HCT116 (cell line): Measurements from ENCODE around the gene FOXK2. TPM values are rescaled to one million over a fixed set of nuclear protein-coding genes. Genes with fewer than 3 reads are reported as not detected.

ENCODE experiments used
- CBX3 ChIP-seq: IDR thresholded peaks from 2 replicates; pipeline ENCODE4 v1.6.1; 2012; ENCODE audit warnings: low read depth
- EGR1 ChIP-seq: IDR thresholded peaks from 2 replicates; pipeline ENCODE4 v1.6.1; 2012; ENCODE audit warnings: low read depth
- EZH2 ChIP-seq: fragments of 200-600 bp; sonication (generic); IDR thresholded peaks from 2 replicates; pipeline ENCODE4 v1.6.1; 2017; ENCODE audit warnings: antibody characterized with exemption, mixed run types
- EZH2phosphoT487 ChIP-seq: fragments of 200-600 bp; IDR thresholded peaks from 2 replicates; pipeline ENCODE4 v1.6.1; 2018; ENCODE audit warnings: antibody characterized with exemption, borderline replicate concordance
- FOSL1 ChIP-seq: IDR thresholded peaks from 2 replicates; pipeline ENCODE4 v1.6.1; 2012; ENCODE audit warnings: low read depth
- SIN3A ChIP-seq: IDR thresholded peaks from 2 replicates; pipeline ENCODE4 v1.6.1; 2012; ENCODE audit warnings: low read depth
- SP1 ChIP-seq: IDR thresholded peaks from 2 replicates; pipeline ENCODE4 v1.6.1; 2012; ENCODE audit warnings: low read depth
- SRF ChIP-seq: IDR thresholded peaks from 2 replicates; pipeline ENCODE4 v1.6.1; 2012; ENCODE audit warnings: low read depth
- ZNF274 ChIP-seq: fragments of 200-500 bp; sonication (Bioruptor generic); IDR thresholded peaks from 2 replicates; pipeline ENCODE4 v1.6.1; 2014; ENCODE audit warnings: mild to moderate bottlenecking, low read depth, low read length, inconsistent platforms
- total RNA-seq: library from RNA; stranded (reverse); gene quantifications from one replicate; pipeline ENCODE4 v1.2.1, GENCODE V29; 2021; ENCODE audit not compliant: unreplicated experiment
- TF ChIP-seq, protein P1 (sequence below): IDR thresholded peaks from 2 replicates; pipeline ENCODE4 v1.6.1; 2011; ENCODE audit warnings: mild to moderate bottlenecking, low read length, moderate library complexity; ENCODE audit not compliant: insufficient replicate concordance; ENCODE audit errors: extremely low read depth
- TF ChIP-seq, protein P2 (sequence below), 3 experiments: fragments of 200-600 bp in 1 of 3; sonication (generic) in 1 of 3; IDR thresholded peaks in 2 of 3; conservative IDR thresholded peaks in 1 of 3; 2 replicates each; pipeline ENCODE4 v1.5.1; 2012 to 2017; ENCODE audit warnings: low read depth in 2 of 3, low read length in 2 of 3, antibody characterized with exemption in 1 of 3, borderline replicate concordance in 1 of 3, control low read depth in 1 of 3, mild to moderate bottlenecking in 1 of 3, mixed read lengths in 1 of 3, mixed run types in 1 of 3, moderate library complexity in 1 of 3; ENCODE audit not compliant: insufficient read depth in 1 of 3

FOXK2 gene
- total RNA-seq, 1 experiment from 2014 or later: 122 TPM

DNA sequence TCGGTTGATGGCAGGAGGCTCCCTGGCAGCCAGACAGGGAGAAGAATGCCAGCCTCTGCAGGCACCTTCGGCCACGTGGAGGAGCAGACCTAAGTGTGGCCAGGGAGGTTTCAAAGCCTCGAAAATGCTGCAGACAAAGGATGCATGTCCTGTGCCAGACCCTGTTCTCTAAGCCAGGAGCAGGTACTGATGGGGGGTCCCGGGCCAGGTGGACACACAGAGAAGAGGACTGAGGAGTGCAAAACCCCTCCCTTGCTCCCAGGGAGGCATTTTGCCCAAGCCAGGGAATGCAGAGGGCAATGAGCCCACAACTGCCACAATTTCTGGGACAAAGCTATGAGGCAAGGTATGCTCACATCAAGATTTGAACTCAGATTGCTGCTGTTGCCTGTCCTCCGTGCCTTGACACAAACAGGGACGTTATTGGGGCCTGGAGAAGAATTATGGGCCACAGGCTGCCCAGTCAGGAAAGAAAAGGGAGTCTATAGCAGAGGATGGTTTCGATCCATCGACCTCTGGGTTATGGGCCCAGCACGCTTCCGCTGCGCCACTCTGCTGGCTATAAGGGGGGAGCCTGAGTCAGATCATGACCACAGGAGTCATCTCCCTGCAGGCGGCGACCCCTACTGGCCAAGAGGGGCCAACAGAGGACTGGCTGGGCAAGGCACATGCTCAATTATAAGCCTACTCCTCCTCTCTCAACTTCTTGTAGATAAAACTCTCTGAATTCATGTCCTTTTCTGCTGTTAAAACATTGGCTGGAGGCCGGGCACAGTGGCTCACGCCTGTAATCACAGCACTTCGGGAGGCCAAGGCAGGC is 25.1 kb upstream of the FOXK2 start (continued):
- TF ChIP-seq SP1 (peak; percentile 55), CBX3 (peak; percentile 99), FOSL1 (no peak), EZH2phosphoT487 (no peak), SRF (no peak; the same call in 1 of the 2 replicates), ZNF274 (no peak), EGR1 (no peak), EZH2 (no peak), SIN3A (no peak)
- TF ChIP-seq, protein P1, sequence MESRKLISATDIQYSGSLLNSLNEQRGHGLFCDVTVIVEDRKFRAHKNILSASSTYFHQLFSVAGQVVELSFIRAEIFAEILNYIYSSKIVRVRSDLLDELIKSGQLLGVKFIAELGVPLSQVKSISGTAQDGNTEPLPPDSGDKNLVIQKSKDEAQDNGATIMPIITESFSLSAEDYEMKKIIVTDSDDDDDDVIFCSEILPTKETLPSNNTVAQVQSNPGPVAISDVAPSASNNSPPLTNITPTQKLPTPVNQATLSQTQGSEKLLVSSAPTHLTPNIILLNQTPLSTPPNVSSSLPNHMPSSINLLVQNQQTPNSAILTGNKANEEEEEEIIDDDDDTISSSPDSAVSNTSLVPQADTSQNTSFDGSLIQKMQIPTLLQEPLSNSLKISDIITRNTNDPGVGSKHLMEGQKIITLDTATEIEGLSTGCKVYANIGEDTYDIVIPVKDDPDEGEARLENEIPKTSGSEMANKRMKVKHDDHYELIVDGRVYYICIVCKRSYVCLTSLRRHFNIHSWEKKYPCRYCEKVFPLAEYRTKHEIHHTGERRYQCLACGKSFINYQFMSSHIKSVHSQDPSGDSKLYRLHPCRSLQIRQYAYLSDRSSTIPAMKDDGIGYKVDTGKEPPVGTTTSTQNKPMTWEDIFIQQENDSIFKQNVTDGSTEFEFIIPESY: peak; percentile 83
- TF ChIP-seq, protein P2, sequence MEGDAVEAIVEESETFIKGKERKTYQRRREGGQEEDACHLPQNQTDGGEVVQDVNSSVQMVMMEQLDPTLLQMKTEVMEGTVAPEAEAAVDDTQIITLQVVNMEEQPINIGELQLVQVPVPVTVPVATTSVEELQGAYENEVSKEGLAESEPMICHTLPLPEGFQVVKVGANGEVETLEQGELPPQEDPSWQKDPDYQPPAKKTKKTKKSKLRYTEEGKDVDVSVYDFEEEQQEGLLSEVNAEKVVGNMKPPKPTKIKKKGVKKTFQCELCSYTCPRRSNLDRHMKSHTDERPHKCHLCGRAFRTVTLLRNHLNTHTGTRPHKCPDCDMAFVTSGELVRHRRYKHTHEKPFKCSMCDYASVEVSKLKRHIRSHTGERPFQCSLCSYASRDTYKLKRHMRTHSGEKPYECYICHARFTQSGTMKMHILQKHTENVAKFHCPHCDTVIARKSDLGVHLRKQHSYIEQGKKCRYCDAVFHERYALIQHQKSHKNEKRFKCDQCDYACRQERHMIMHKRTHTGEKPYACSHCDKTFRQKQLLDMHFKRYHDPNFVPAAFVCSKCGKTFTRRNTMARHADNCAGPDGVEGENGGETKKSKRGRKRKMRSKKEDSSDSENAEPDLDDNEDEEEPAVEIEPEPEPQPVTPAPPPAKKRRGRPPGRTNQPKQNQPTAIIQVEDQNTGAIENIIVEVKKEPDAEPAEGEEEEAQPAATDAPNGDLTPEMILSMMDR (IDR thresholded peaks at IDR 0.05 in 2 of 3, conservative IDR thresholded peaks at IDR 0.05 in 1 of 3; ENCODE audit: borderline replicate concordance in 1 of 3, insufficient read depth in 1 of 3, low read depth in 2 of 3, low read length in 2 of 3): peak; percentile 88 to 97 (median 97)
- TF ChIP-seq, all 23 proteins: peak for 9
